ENCODE results near the gene ASGR2.
"Not testable (repeated sequence)": the region's sequence is repeated elsewhere in the genome, so short reads cannot be mapped to it uniquely, and the experiment has no call there.

The ASGR2 gene, protein sequence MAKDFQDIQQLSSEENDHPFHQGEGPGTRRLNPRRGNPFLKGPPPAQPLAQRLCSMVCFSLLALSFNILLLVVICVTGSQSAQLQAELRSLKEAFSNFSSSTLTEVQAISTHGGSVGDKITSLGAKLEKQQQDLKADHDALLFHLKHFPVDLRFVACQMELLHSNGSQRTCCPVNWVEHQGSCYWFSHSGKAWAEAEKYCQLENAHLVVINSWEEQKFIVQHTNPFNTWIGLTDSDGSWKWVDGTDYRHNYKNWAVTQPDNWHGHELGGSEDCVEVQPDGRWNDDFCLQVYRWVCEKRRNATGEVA

DNA sequence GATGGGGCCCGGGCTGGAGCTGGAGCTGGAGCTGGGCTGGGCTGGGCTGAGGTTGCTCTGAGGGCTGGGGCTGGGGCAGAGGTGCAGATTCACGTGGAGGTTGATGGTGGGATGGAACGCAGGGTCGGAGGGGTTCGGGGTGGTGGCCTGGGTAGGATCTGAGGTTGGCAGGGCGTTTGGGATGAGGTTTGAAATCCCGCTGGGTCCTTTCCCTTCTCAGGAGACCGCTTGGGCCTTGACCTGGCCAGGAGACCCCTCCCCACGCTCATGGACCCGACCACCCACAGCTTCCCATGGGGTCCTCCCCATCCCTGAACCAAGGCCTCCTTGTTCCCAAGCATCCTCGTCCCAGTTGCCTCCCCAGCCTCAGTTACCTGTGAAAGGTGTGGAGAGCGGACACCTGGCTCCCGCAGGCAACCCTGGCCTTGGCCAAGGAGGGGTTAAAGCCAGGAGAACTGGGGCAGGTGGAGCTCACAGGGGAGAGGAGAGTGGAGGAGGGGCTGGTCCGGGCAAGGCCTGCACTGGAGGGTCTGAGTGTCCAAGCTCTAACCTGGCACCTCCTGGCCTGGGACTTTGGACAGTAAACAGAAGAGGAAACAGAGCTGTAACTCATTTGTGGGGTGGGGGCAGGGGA is at the start of gene ASGR2:
TSS of gene ASGR2 (minus strand) at position 582 of the 634 bp plus-strand sequence. CDS start 582 bp downstream, outside the sequence.
- in situ Hi-C loops (cut with MboI; ENCODE audit: low pct_unique_long_range_greater_than_20kb, low sequenced_read_pairs): no loop called here
- DNase-seq: no peak

DNA sequence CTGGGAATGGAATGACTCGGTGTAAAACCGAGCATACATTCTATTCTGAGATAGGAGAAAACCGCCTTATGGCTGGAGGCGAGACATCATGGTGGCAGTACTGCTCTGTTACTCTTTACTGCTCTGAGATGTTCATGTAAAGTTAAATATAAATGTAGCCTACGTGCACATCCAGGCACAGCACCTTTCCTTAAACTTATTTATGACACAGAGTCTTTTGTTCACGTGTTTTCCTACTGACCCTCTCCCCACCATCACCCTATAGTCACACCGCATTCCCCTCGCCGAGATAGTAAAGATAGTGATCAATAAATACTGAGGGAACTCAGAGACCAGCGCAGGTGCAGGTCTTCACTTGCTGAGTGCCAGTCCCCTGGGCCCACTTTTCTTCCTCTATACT is 44.9 kb upstream of the ASGR2 start:
- in situ Hi-C loops (cut with MboI; ENCODE audit: low pct_unique_long_range_greater_than_20kb, low sequenced_read_pairs); DNase-seq: not testable (repeated sequence)

DNA sequence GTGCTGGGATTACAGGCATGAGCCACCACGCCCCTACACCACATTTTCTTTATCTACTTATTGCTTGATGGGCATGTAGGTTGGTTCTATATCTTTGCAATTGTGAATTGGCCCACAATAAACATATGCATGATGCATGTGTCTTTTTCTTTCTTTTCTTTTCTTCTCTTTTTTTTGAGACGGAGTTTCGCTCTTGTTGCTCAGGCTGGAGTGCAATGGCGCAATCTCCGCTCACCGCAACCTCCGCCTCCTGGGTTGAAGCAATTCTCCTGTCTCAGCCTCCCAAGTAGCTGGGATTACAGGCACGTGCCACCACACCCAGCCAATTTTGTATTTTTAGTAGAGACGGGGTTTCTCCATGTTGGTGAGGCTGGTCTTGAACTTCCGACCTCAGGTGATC is 43.8 kb upstream of the ASGR2 start:
- DNase-seq; in situ Hi-C loops (cut with MboI; ENCODE audit: low pct_unique_long_range_greater_than_20kb, low sequenced_read_pairs): not testable (repeated sequence)

DNA sequence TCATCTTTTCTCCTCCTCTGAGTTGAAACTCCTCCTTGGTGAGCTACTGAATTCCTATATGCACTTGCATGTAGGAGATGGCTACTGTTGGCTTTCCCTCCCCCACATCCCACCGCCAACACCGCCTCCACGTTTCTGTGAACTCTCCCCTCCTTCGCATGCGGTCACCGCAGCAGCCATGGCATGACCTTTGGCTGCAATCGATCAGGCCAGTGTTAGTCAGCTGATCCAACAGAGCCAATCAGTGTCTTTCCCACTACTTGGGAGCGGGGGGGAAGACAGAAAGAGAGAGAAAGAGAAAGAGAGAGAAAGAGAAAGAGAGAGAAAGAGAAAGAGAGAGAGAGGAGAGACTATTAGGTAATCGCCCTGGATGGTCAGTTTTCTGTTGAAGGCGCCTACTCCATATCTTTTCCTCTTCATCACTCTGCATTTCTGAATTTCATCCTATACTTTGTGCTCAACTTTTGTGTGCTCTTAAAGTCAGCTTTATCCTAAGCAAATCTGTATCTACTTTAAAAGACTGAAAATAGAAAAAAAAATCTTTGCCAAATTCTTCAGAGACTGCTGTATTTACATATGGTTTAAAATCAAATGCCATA is 41.8 kb upstream of the ASGR2 start:
- no peak for DNase-seq
- in situ Hi-C loops (cut with MboI; ENCODE audit: low pct_unique_long_range_greater_than_20kb, low sequenced_read_pairs): no loop called here

DNA sequence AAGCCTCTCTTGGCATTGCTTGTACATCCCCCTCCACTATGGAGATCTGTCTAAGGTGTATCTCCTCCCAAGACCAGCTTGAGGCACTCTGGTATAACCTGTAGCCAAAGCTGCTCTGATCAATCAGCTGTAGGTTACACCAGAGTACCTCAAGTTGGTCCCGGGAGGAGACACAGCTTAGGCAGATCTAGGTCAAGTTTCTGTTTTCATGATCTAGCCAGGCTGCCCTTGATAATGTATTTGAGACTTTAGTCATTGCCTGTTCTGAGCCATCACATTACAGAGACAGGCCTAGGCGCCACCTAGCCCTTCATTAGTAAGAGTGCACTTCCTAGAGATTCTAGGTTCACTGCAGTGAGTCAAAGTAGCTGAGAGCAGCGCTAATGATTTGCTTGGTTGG is 33.1 kb upstream of the ASGR2 start:
- in situ Hi-C loops (cut with MboI; ENCODE audit: low pct_unique_long_range_greater_than_20kb, low sequenced_read_pairs): no loop called here

DNA sequence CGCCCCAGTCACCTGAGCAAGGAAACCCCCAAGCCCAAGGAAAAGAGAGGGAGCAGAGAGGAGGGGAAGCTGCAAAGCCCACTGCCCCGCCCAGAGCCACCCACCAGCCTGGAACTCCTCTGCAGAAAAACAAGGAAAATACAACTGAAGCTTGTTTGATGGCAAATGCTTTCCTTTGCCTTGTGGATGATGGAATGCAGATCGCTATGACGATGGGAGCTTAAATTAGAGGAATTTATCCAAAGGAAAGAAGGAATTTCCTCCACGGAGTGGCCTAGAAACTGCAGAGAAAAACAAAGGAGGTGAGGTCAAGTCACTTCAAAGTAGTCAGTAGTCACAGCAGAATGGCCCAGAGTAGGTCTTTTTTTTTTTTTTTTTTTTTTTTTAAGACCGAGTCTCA is 31.5 kb upstream of the ASGR2 start:
- in situ Hi-C loops (cut with MboI; ENCODE audit: low pct_unique_long_range_greater_than_20kb, low sequenced_read_pairs): no loop called here
- DNase-seq: no peak

More for the DNA sequence above, 33.1 kb upstream of the ASGR2 start:
- DNase-seq: no peak

DNA sequence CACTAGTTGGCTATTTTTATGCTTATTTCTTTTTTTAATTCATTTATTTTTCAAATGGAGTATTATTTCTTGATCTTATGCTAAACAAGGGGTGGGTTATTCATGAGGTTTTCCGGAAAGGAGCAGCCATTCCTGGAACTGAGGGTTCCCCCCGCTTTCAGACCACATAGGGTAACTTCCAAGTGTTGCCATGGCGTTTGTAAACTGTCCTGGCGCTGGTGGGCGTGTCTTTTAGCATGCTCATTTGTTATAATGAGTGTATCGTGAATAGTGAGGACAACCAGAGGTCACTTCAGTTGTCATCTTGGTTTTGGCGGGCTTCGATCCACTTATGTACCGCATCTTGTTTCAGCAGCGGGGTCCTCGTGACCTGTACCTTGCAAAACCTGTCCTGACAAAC is 29.6 kb upstream of the ASGR2 start:
- DNase-seq: no peak
- in situ Hi-C loops (cut with MboI; ENCODE audit: low pct_unique_long_range_greater_than_20kb, low sequenced_read_pairs): no loop called here

DNA sequence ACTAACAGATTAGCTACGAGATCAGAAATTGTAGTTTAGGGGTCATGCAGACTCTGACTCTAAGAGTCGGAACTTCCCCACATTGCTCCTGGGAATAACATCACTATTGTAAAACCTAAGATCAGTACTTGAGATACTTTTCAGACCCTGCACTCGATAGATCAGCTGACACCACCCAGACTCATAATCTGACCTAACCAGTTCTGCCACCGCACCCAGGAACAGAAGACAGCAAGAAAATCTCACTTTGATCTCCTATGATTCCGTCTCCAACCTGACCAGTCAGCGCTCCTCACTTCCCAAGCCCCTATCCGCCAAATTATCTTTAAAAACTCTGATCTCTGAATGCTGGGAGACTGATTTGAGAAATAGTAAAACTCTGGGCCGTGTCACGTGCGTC is 27.2 kb upstream of the ASGR2 start:
- in situ Hi-C loops (cut with MboI; ENCODE audit: low pct_unique_long_range_greater_than_20kb, low sequenced_read_pairs): no loop called here
- no peak for DNase-seq

DNA sequence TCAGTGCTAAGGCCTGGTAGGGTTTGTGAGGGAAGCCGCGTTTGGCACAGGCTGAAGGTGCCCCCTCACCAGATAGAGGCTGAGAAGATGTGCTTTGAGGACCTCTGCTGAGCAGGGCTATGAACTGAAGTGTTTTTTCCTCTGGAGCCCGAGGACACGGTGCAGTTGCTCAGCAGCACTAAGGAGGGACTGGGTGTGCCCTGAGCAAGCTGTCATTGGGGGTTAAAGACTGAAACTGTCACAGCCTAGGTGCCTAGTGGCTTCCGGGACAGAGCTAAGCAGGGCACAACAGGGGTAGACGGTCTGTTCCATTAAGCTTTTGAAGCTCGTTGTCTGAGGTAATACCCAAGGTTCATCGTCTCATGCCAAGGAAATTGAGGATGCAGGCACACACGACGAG is 24.8 kb upstream of the ASGR2 start:
- in situ Hi-C loops (cut with MboI; ENCODE audit: low pct_unique_long_range_greater_than_20kb, low sequenced_read_pairs): loop anchor here (10.0 kb wide), 1 partner anchor 85 kb away; no protein-coding TSS in a partner anchor
- DNase-seq: no peak

DNA sequence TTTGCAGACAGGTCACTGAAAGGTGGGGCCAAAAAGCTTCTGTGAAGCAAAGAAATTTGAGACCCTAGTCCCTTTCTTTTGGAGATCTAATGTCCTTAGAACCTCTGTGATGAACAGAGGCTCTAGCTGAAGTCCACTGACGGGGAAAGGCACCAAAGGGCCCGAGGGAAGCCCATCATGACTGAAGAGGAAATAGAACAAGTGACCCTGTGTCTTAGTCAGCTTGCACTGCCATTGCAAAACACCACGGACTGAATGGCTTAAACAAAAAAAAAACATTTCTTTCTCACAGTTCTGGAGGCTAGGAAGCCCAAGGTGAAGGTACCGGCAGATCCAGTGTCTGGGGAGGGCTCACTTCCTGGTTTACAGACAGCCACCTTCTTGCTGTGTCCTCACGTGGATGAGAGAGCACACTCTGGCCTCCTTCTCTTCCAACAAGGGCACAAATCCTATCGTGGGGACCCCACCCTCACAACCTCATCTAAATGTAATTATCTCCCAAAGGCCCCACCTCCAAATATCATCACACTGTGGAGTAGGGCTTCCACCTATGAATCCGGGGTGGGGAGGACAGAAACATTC is 24.3 kb upstream of the ASGR2 start:
- in situ Hi-C loops (cut with MboI; ENCODE audit: low pct_unique_long_range_greater_than_20kb, low sequenced_read_pairs): loop anchor here (10.0 kb wide), 1 partner anchor 84 kb away; no protein-coding TSS in a partner anchor
- no peak for DNase-seq

DNA sequence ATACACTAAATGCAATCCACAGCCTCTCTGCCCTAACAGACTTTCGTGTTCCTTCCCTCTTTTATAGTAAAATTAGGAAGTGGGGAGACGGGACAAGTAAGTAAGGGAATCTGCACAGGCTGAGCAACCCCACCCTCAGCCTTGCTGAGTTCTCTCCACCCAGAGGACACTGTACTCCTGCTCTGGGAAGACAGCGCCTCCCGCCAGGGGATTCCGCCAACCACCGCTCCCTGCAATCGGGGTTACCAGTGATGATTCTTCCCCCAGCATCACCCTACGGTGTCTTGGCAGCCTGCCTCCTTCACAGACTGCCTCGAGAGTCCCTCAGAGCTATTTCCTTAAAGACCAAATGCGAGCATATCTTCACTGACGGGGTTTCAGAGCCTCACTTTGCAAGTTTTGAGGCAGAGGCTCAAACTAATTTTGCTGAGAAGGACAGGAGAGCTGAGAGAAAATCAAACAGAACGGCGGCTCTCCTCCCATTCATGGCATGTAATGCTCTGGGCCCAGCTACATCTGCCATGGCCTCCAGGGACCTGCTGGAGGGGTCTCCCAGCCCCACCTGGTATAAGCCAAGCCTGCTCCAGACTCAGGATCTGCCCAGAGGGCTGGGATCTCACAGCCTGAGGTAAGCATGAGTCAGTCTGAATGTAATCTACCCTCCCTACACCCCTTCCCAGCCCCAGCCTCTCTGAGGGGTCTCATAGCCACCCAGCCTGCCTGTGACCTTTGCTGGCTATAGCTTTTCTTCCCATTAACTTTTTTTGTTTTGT is 22.7 kb upstream of the ASGR2 start:
- no peak for DNase-seq
- in situ Hi-C loops (cut with MboI; ENCODE audit: low pct_unique_long_range_greater_than_20kb, low sequenced_read_pairs): loop anchor here (10.0 kb wide), 1 partner anchor 83 kb away; no protein-coding TSS in a partner anchor

DNA sequence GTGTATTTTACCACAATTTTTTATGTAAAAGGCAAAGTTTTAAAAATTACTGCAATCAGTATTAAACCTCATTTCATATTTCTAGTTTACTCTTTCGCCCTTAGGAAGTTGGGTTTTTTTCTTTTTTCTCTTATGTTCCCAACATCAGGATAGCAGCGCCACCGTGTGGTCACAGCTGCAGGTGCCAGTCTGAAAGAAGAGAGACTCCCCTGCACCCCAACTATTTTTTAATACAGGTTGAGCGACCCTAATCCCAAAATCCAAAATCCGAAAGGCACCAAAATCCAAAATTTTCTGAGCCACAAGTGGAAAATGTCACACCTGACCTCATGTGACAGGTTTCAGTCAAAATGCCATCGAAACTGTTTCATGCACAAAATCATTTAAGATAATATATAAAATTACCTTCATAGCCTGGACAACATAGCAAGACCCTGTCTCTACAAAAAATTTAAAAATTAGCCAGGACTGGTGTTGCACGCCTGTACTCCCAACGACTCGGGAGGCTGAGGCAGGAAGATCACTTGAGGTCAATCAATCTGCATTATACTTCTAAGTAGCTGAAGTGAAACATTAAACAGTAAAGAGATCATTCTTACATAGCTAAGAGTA is 21.8 kb upstream of the ASGR2 start:
- in situ Hi-C loops (cut with MboI; ENCODE audit: low pct_unique_long_range_greater_than_20kb, low sequenced_read_pairs): loop anchor here (10.0 kb wide), 1 partner anchor 82 kb away; no protein-coding TSS in a partner anchor
- peak; percentile 78 for DNase-seq

DNA sequence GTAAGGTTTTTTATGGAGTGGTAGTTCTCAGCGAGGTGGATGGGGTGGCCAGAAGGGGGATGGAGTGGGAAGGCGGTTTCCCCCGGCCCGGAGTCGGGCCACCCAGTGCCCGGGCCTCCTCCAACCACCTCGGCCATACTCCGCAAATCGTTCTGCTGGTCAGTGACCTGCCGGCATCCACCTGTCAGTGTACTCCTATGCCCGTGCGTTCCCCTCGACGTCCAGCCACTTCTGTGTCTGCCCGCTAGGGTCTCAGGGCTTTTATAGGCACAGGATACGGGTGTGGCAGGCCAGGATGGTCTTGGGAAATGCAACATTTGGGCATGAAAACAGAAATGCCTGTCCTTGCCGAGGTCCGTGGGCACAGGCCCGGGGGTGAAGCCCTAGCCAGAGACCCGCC is 19.3 kb upstream of the ASGR2 start:
- in situ Hi-C loops (cut with MboI; ENCODE audit: low pct_unique_long_range_greater_than_20kb, low sequenced_read_pairs): loop anchor here (10.0 kb wide), 1 partner anchor 79 kb away; no protein-coding TSS in a partner anchor
- no peak for DNase-seq

DNA sequence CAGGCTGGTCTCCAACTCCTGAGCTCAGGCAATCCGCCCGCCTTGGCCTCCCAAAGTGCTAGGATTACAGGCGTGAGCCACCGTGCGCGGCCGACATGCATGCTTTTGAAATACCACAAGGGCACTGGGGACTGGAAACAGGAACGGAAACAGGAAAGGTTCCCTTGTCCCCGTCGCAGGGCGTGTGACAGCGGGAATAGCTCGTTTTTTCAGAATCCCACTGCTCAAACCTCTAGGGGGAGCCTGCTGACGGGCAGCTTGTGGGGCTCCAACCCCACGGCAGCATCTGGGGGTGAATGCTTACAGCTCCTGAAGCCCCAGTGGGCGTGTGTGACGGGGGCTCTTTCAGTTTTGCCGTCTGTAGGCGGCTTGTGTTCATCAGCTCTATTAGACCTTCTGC is 18.8 kb upstream of the ASGR2 start:
- peak; percentile 52 for DNase-seq
- in situ Hi-C loops (cut with MboI; ENCODE audit: low pct_unique_long_range_greater_than_20kb, low sequenced_read_pairs): loop anchor here (10.0 kb wide), 1 partner anchor 79 kb away; no protein-coding TSS in a partner anchor

DNA sequence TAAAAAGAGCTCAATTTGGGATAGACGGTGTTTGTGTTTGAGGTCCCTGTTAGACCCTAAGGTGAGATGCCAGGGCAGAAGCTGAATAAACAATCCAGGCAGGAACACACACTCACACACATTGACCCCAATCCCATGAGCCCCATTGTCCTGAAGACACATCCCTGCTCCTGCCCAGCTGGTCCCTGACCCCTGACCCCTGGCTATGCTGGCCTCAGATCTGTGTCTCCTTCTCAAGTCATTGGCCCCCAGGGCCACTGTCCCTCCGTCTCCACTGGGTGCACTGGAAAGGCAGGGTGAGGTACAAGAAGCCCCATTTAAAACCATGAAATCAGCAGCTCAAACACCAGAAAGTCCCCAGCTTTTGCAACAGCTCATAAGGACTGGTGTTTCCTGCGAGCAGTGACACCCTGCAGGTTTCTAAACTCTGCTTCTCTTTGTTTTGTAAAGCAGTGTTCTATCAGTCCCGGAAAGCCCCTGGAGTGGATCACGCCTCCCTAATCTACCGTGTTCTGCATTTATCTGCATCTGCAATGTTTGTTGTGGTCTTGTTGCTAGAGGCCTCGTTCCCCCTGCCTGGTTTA is 18.0 kb upstream of the ASGR2 start:
- in situ Hi-C loops (cut with MboI; ENCODE audit: low pct_unique_long_range_greater_than_20kb, low sequenced_read_pairs): loop anchor here (10.0 kb wide), 1 partner anchor 78 kb away; no protein-coding TSS in a partner anchor
- no peak for DNase-seq

DNA sequence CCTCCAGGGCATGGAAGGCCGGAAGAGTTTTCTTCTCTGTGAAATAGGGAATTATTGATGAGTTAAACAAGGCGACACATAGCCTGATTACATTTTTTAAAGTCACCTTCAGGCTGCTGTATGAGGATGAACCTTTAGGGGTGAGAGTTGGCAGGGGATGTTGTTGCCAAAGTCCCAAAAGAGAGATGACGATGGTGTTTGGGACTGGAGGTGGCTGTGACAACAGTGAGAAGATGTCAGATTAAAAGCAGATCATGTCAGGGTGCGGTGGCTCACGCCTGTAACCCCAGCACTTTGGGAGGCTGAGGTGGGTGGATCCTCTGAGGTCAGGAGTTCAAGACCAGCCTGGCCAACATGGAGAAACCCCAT is 16.8 kb upstream of the ASGR2 start:
- no peak for DNase-seq
- in situ Hi-C loops (cut with MboI; ENCODE audit: low pct_unique_long_range_greater_than_20kb, low sequenced_read_pairs): loop anchor here (10.0 kb wide), 1 partner anchor 77 kb away; no protein-coding TSS in a partner anchor

DNA sequence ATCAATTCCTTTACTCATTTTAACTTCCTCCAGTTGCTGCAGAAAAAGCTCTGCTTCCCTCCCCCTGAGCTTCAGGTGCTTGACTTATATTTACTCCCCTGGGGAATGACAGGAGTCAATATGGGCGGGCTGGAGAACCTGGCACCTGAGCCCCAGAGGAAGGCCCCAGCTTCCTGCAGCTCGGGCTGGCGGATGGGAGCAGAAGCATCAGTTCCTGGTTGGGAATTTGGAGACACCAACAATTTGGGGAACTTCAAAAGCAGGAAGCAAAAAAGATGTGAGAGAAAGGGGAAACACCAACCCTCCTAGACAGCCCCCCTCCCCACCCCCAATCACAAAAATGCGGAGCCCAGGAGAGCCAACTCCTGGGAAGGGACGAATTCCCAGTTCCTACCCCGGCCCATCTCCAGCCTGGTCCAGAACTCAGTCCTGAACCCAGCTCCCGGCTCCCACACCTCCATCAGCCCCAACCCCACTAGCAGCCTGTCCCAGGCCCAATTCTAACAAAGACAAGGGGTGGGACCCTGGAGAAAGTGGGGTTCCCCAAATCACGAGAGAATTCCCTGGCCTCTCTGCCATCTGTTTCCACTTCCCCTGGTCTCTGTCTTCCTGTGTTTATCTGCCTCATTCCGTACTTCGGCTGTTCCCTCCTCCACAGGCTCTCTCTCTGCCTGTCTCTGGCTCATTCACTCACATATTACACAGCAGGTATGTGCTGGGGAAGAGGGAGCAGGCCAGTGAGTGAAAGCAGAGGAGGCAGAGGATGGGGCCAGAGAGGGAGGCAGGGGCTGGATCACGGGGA is 16.2 kb upstream of the ASGR2 start:
- DNase-seq: peak; percentile 42
- in situ Hi-C loops (cut with MboI; ENCODE audit: low pct_unique_long_range_greater_than_20kb, low sequenced_read_pairs): loop anchor here (10.0 kb wide), 1 partner anchor 76 kb away; no protein-coding TSS in a partner anchor

Data from KBM-7 (cell line).